H1 (cell line): Measurements from ENCODE around the gene CACFD1.

Experiments used
- RXRA ChIP-seq: IDR thresholded peaks from 2 replicates; pipeline ENCODE4 v1.6.1; 2011; ENCODE audit warnings: low read depth, mild to moderate bottlenecking, low read length, moderate library complexity; ENCODE audit not compliant: insufficient read depth
- SIN3A ChIP-seq, 2 experiments: IDR thresholded peaks in 1 of 2; conservative IDR thresholded peaks in 1 of 2; 2 replicates each; pipeline ENCODE4 v1.6.1; 2011 to 2012; ENCODE audit warnings: low read length in 2 of 2, improper control_type of control experiment in 1 of 2, low read depth in 1 of 2, mild to moderate bottlenecking in 1 of 2
- YY1 ChIP-seq: IDR thresholded peaks from 2 replicates; pipeline ENCODE4 v1.6.1; 2011; ENCODE audit warnings: low read depth, mild to moderate bottlenecking, low read length
- TF ChIP-seq, protein P1 (sequence below), 3 experiments: IDR thresholded peaks; 1 replicate in 2 of 3; 2 replicates in 1 of 3; pipeline versions ENCODE4 v1.5.1 to v1.6.1; 2011; ENCODE audit warnings: low read length in 3 of 3, mild to moderate bottlenecking in 3 of 3, inconsistent platforms in 2 of 3, low read depth in 1 of 3, moderate library complexity in 1 of 3; ENCODE audit not compliant: insufficient read depth in 1 of 3; ENCODE audit errors: control extremely low read depth in 1 of 3

DNA sequence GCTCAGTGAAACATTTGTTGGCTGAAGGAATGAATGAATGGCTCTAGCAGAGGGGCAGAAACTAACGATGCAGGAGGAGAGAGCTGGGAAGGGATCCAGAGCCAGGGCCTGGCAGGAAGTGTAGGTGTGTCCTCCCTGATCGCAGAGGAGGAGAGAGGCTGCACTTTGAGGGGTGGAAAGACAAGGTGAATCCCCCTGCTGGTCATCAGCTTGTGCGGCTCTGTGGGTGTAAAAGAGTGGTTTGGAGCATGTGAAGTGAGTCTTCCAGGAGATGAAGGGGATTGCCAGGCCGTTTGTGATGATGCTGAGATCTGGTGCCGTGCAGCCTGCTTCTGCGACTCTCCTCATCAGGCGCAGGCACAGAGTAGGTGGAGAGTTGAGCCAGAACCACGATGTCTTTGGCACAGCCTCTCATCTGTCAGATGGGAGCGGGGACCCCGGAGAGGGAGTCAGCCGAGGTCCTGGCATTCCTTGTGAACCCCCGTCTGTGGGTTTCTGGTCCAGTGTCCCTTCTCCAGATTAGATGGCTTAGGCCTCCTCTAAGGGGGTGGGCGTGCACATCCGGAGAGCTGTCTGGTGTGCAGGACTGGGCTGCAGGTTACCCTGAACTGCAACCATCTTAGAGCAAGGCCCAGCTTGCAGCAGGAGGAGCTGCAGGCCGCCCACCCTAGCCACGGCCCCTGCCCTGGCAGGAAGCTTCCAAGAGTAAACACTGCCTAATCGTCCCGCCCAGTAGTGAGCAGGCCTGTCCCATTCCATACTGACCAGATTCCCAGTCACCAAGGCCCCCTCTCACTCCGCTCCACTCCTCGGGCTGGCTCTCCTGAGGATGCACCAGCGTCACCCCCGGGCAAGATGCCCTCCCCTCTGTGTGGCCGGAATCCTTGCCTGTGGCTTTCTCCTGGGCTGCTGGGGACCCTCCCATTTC, 37.9 kb upstream of the CACFD1 start, which contains the start of gene ADAMTS13:
- TF ChIP-seq, protein P1, sequence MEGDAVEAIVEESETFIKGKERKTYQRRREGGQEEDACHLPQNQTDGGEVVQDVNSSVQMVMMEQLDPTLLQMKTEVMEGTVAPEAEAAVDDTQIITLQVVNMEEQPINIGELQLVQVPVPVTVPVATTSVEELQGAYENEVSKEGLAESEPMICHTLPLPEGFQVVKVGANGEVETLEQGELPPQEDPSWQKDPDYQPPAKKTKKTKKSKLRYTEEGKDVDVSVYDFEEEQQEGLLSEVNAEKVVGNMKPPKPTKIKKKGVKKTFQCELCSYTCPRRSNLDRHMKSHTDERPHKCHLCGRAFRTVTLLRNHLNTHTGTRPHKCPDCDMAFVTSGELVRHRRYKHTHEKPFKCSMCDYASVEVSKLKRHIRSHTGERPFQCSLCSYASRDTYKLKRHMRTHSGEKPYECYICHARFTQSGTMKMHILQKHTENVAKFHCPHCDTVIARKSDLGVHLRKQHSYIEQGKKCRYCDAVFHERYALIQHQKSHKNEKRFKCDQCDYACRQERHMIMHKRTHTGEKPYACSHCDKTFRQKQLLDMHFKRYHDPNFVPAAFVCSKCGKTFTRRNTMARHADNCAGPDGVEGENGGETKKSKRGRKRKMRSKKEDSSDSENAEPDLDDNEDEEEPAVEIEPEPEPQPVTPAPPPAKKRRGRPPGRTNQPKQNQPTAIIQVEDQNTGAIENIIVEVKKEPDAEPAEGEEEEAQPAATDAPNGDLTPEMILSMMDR (IDR thresholded peaks at IDR 0.05; ENCODE audit: control extremely low read depth in 1 of 3, insufficient read depth in 1 of 3, low read depth in 1 of 3, low read length in 3 of 3): peak in 2 of 3 experiments; percentile 30 to 69; a peak in 2 of 4 replicates
- TF ChIP-seq SIN3A (conservative IDR thresholded peaks at IDR 0.05 in 1 of 2, IDR thresholded peaks at IDR 0.05 in 1 of 2; ENCODE audit: low read depth in 1 of 2, low read length in 2 of 2) (no peak), YY1 (no peak), RXRA (no peak)
